Gastrocnemius medialis (tissue), 4 donors: ENCODE data around the gene CCT3.

Experiments used
- CTCF ChIP-seq, 5 experiments: fragments of 450-650 bp in 3 of 5; fragments of 200-600 bp in 2 of 5; sonication (generic) in 2 of 5; IDR thresholded peaks in 4 of 5; conservative IDR thresholded peaks in 1 of 5; 1 replicate in 4 of 5; 2 replicates in 1 of 5; pipeline ENCODE4 v1.5.1; 2016 to 2019; ENCODE audit warnings: antibody characterized with exemption in 5 of 5, mild to moderate bottlenecking in 3 of 5, moderate library complexity in 3 of 5
- POLR2A ChIP-seq, 2 donors: fragments of 450-650 bp; IDR thresholded peaks; one replicate each; pipeline ENCODE4 v1.6.1; 2017; ENCODE audit warnings: antibody characterized with exemption in 2 of 2, mild to moderate bottlenecking in 2 of 2, moderate library complexity in 2 of 2

GRCh38 chr1:156366378-156367166 is 28.5 kb upstream of the CCT3 start:
- TF ChIP-seq POLR2A (IDR thresholded peaks at IDR 0.05) (no peak), CTCF (IDR thresholded peaks at IDR 0.05 in 4 of 5, conservative IDR thresholded peaks at IDR 0.05 in 1 of 5) (no peak)
